SH-SY5Y (cell line): Measurements from ENCODE around the gene PRKACB.

Experiments used
- GATA2 ChIP-seq: IDR thresholded peaks from 2 replicates; pipeline ENCODE4 v1.6.1; 2011; ENCODE audit warnings: mild to moderate bottlenecking, low read depth, low read length
- GATA3 ChIP-seq: IDR thresholded peaks from 2 replicates; pipeline ENCODE4 v1.6.1; 2011; ENCODE audit warnings: low read depth, mild to moderate bottlenecking, low read length, moderate library complexity

GRCh38 chr1:84278905-84279304 lies 134.8 kb downstream of the PRKACB start:
- TF ChIP-seq GATA3 (no peak), GATA2 (no peak)
